Testis (tissue), 2 donors: Measurements from ENCODE around the gene ATG9B.

Source experiments
- CTCF ChIP-seq, 3 experiments: fragments of 450-650 bp in 2 of 3; fragments of 200-600 bp in 1 of 3; sonication (generic) in 1 of 3; IDR thresholded peaks; one replicate each; pipeline ENCODE4 v1.5.1; 2016 to 2019; ENCODE audit warnings: antibody characterized with exemption in 3 of 3, mild to moderate bottlenecking in 2 of 3, moderate library complexity in 1 of 3
- POLR2A ChIP-seq: fragments of 450-650 bp; IDR thresholded peaks from one replicate; pipeline ENCODE4 v1.6.1; 2017; ENCODE audit warnings: antibody characterized with exemption, mild to moderate bottlenecking, moderate library complexity

- TF ChIP-seq CTCF (IDR thresholded peaks at IDR 0.05) (no peak), POLR2A (peak; percentile 83)
Observed at GRCh38 chr7:151057989-151058780, 33.9 kb upstream of the ATG9B start.
